IMR-90 (cell line): ENCODE results near the gene SPAG16. TPM values are rescaled to one million over a fixed set of nuclear protein-coding genes. Genes with fewer than 3 reads are reported as not detected.

Experiments used
- ATAC-seq: fragments of 200-7000 bp; cut with Tn5 transposase; 2 replicates; pipeline ENCODE4 v1.9.1; 2020; ENCODE audit warnings: low read depth, mild to moderate bottlenecking, moderate library complexity
- BruUV-seq: library from RNA; stranded (reverse); fragments of 400-500 nt; replicated peaks from 2 replicates; lab custom pipeline; 2021; lab: Mats Ljungman, UMichigan
- CTCF ChIA-PET: fragments of 300-600 bp; formaldehyde crosslinking; extraction: SDS; loops from one replicate; lab custom pipeline; 2021; ENCODE audit warnings: antibody characterized with exemption; lab: Yijun Ruan, JAX
- POLR2A ChIA-PET: fragments of 300-600 bp; sonication (Branson Sonifier 250); formaldehyde crosslinking; loops from one replicate; lab custom pipeline; 2022; ENCODE audit warnings: antibody characterized with exemption; ENCODE audit not compliant: unreplicated experiment; lab: Charles Lee
- DNase-seq: peaks from one replicate; pipeline ENCODE4 v3.0.0; 2013
- H2AFZ ChIP-seq: replicated peaks from 2 replicates; pipeline ENCODE3; 2013; ENCODE audit warnings: low read length, mild to moderate bottlenecking; ENCODE audit not compliant: poor library complexity
- H2AK5ac ChIP-seq: 2 replicates; pipeline ENCODE4 v1.6.1; 2013; ENCODE audit warnings: low read depth, low read length, inconsistent platforms
- H2AK9ac ChIP-seq: replicated peaks from 2 replicates; pipeline ENCODE3; 2013; ENCODE audit warnings: mild to moderate bottlenecking, low read depth, low read length, moderate library complexity; ENCODE audit not compliant: poor library complexity
- H2BK120ac ChIP-seq: 2 replicates; pipeline ENCODE4 v1.6.1; 2013; ENCODE audit warnings: low read depth, low read length, inconsistent platforms
- H2BK15ac ChIP-seq: 3 replicates; pipeline ENCODE4 v1.6.1; 2013; ENCODE audit warnings: low read depth, low read length, inconsistent platforms
- H2BK20ac ChIP-seq: 2 replicates; pipeline ENCODE4 v1.6.1; 2013; ENCODE audit warnings: low read depth, mild to moderate bottlenecking, inconsistent platforms, low read length, moderate library complexity
- H2BK5ac ChIP-seq: 2 replicates; pipeline ENCODE4 v1.6.1; 2013; ENCODE audit warnings: mild to moderate bottlenecking, low read depth, low read length, inconsistent platforms; ENCODE audit not compliant: poor library complexity, severe bottlenecking
- H3K14ac ChIP-seq: replicated peaks from 2 replicates; pipeline ENCODE4 v1.6.1; 2013; ENCODE audit warnings: low read depth, low read length, inconsistent platforms
- H3K18ac ChIP-seq: 2 replicates; pipeline ENCODE4 v1.6.1; 2013; ENCODE audit warnings: low read depth, low read length, control low read depth
- H3K23ac ChIP-seq: 2 replicates; pipeline ENCODE4 v1.6.1; 2013; ENCODE audit warnings: low read depth, low read length, inconsistent platforms
- H3K27ac ChIP-seq: 2 replicates; pipeline ENCODE4 v1.5.1; 2013; ENCODE audit warnings: mild to moderate bottlenecking, control low read depth, low read length; ENCODE audit not compliant: insufficient read depth
- H3K27me3 ChIP-seq: 2 replicates; pipeline ENCODE4 v1.6.1; 2013; ENCODE audit warnings: low read length; ENCODE audit not compliant: control insufficient read depth, insufficient read depth
- H3K36me3 ChIP-seq: 2 replicates; pipeline ENCODE4 v1.6.1; 2013; ENCODE audit warnings: low read length, mixed read lengths; ENCODE audit not compliant: control insufficient read depth, insufficient read depth
- H3K4ac ChIP-seq: 2 replicates; pipeline ENCODE4 v1.6.1; 2013; ENCODE audit warnings: low read depth, low read length, inconsistent platforms
- H3K4me1 ChIP-seq: 2 replicates; pipeline ENCODE4 v1.6.1; 2013; ENCODE audit warnings: low read length, mixed read lengths; ENCODE audit not compliant: control insufficient read depth, insufficient read depth
- H3K4me2 ChIP-seq: 2 replicates; pipeline ENCODE4 v1.6.1; 2013; ENCODE audit warnings: low read depth, mild to moderate bottlenecking, control low read depth, low read length, moderate library complexity
- H3K4me3 ChIP-seq: 2 replicates; pipeline ENCODE4 v1.5.1; 2013; ENCODE audit warnings: low read depth, mild to moderate bottlenecking, control low read depth, low read length, moderate library complexity; ENCODE audit not compliant: insufficient read depth
- H3K56ac ChIP-seq: 2 replicates; pipeline ENCODE4 v1.6.1; 2013; ENCODE audit warnings: low read length, inconsistent platforms; ENCODE audit not compliant: insufficient read depth; ENCODE audit errors: extremely low read depth
- H3K79me1 ChIP-seq, 2 experiments: 2 replicates each; pipeline ENCODE4 v1.6.1; 2013; ENCODE audit warnings: low read length in 2 of 2, inconsistent platforms in 1 of 2, low read depth in 1 of 2
- H3K9ac ChIP-seq: 2 replicates; pipeline ENCODE4 v1.6.1; 2013; ENCODE audit warnings: low read depth, low read length, control low read depth
- H3K9me1 ChIP-seq: 2 replicates; pipeline ENCODE4 v1.6.1; 2013; ENCODE audit warnings: low read length, inconsistent platforms; ENCODE audit not compliant: insufficient read depth
- H3K9me3 ChIP-seq: 2 replicates; pipeline ENCODE4 v1.6.1; 2013; ENCODE audit warnings: low read length; ENCODE audit not compliant: control insufficient read depth, insufficient read depth
- H4K20me1 ChIP-seq: 2 replicates; pipeline ENCODE4 v1.6.1; 2013; ENCODE audit warnings: low read length, inconsistent platforms; ENCODE audit not compliant: insufficient read depth
- H4K5ac ChIP-seq: 2 replicates; pipeline ENCODE4 v1.6.1; 2013; ENCODE audit warnings: mild to moderate bottlenecking, low read depth, low read length, control low read depth
- H4K8ac ChIP-seq, 2 experiments: 2 replicates each; pipeline ENCODE4 v1.6.1; 2013; ENCODE audit warnings: low read depth in 2 of 2, low read length in 2 of 2, control low read depth in 1 of 2, inconsistent platforms in 1 of 2
- H4K91ac ChIP-seq: 2 replicates; pipeline ENCODE4 v1.6.1; 2013; ENCODE audit warnings: low read depth, low read length, inconsistent platforms; ENCODE audit not compliant: insufficient read depth
- BHLHE40 ChIP-seq: fragments of 150-350 bp; IDR thresholded peaks from 2 replicates; pipeline ENCODE4 v1.6.1; 2016; ENCODE audit warnings: mild to moderate bottlenecking, low read depth, low read length
- CEBPB ChIP-seq: IDR thresholded peaks from 2 replicates; pipeline ENCODE4 v1.6.1; 2012; ENCODE audit warnings: low read depth, low read length, improper control_type of control experiment
- CHD1 ChIP-seq: IDR thresholded peaks from 2 replicates; pipeline ENCODE4 v1.6.1; 2012; ENCODE audit warnings: low read depth, low read length, improper control_type of control experiment
- FOS ChIP-seq: fragments of 150-350 bp; IDR thresholded peaks from 2 replicates; pipeline ENCODE4 v1.6.1; 2016; ENCODE audit warnings: low read depth, low read length
- MAFK ChIP-seq: IDR thresholded peaks from 2 replicates; pipeline ENCODE4 v1.6.1; 2012; ENCODE audit warnings: low read depth, low read length, improper control_type of control experiment
- MAZ ChIP-seq: IDR thresholded peaks from 2 replicates; pipeline ENCODE4 v1.6.1; 2012; ENCODE audit warnings: low read depth, mild to moderate bottlenecking, low read length, improper control_type of control experiment, moderate library complexity, borderline replicate concordance
- MXI1 ChIP-seq: IDR thresholded peaks from 2 replicates; pipeline ENCODE4 v1.6.1; 2012; ENCODE audit warnings: low read depth, mild to moderate bottlenecking, low read length, moderate library complexity, borderline replicate concordance
- NFE2L2 ChIP-seq: fragments of 150-350 bp; IDR thresholded peaks from 2 replicates; pipeline ENCODE4 v1.6.1; 2016; ENCODE audit warnings: low read depth, mild to moderate bottlenecking, low read length
- POLR2A ChIP-seq: IDR thresholded peaks from 2 replicates; pipeline ENCODE4 v1.6.1; 2012; ENCODE audit warnings: mild to moderate bottlenecking, low read depth, low read length
- RAD21 ChIP-seq: IDR thresholded peaks from 2 replicates; pipeline ENCODE4 v1.6.1; 2012; ENCODE audit warnings: low read length, improper control_type of control experiment
- RCOR1 ChIP-seq: IDR thresholded peaks from 2 replicates; pipeline ENCODE4 v1.6.1; 2012; ENCODE audit warnings: mild to moderate bottlenecking, low read length, improper control_type of control experiment; ENCODE audit not compliant: insufficient replicate concordance
- RFX5 ChIP-seq: IDR thresholded peaks from 2 replicates; pipeline ENCODE4 v1.8.0; 2012; ENCODE audit warnings: low read depth, mild to moderate bottlenecking, low read length, moderate library complexity
- SMC3 ChIP-seq: fragments of 150-350 bp; IDR thresholded peaks from 2 replicates; pipeline ENCODE4 v1.6.1; 2016; ENCODE audit warnings: low read depth, mild to moderate bottlenecking, antibody characterized with exemption, low read length, moderate library complexity
- WGBS, 2 experiments: methylation state at CpG; one replicate each; pipeline versions ENCODE4 v1.1.5 to v1.1.7; 2013; ENCODE audit warnings: missing lambda C conversion rate in 2 of 2; ENCODE audit not compliant: insufficient read length in 1 of 2; ENCODE audit errors: extremely low coverage in 2 of 2; 5-methylcytosine and 5-hydroxymethylcytosine counted together
- dilution Hi-C: fragments of 300-500 bp; cut with HindIII; formaldehyde crosslinking; loops from one replicate; pipeline ENCODE4 v1.14.3; 2018; ENCODE audit warnings: low sequenced_read_pairs; ENCODE audit not compliant: unreplicated experiment
- in situ Hi-C: fragments of 300-500 bp; cut with MboI; formaldehyde crosslinking; loops from 3 replicates; pipeline ENCODE4 v1.14.3; 2019; ENCODE audit warnings: low sequenced_read_pairs, inconsistent platforms, mixed read lengths
- intact Hi-C: fragments of 100-400 bp; cut with micrococcal nuclease; formaldehyde crosslinking; loops from 2 replicates; pipeline ENCODE4 v1.10.0; 2022
- polyA plus RNA-seq, 3 experiments: library from polyadenylated mRNA; depleted of rRNA; stranded (reverse); fragments of >200 nt; gene quantifications; 2 replicates each; pipeline ENCODE4 v1.2.3, GENCODE V29; 2012; ENCODE audit warnings: low replicate concordance in 1 of 3
- total RNA-seq: library from RNA; depleted of rRNA; stranded (reverse); fragments of >200 nt; gene quantifications from 2 replicates; pipeline ENCODE4 v1.2.3, GENCODE V29; 2012
- TF ChIP-seq, protein P1 (sequence below): conservative IDR thresholded peaks from 2 replicates; pipeline ENCODE4 v1.5.1; 2012; ENCODE audit warnings: mild to moderate bottlenecking, low read depth, low read length, improper control_type of control experiment
- TF ChIP-seq, protein P2 (sequence below): fragments of 150-350 bp; IDR thresholded peaks from 2 replicates; pipeline ENCODE4 v1.6.1; 2017; ENCODE audit warnings: mild to moderate bottlenecking, antibody characterized with exemption, low read length, low read depth
- TF ChIP-seq, protein P3 (sequence below): fragments of 150-350 bp; IDR thresholded peaks from 2 replicates; pipeline ENCODE4 v1.6.1; 2016; ENCODE audit warnings: low read depth, mild to moderate bottlenecking, low read length, moderate library complexity, borderline replicate concordance

SPAG16 gene
- total and polyA plus RNA-seq, 2 of the 4 experiments (the other 2 are of a cell fraction): 7.3 to 13.5 TPM

DNA sequence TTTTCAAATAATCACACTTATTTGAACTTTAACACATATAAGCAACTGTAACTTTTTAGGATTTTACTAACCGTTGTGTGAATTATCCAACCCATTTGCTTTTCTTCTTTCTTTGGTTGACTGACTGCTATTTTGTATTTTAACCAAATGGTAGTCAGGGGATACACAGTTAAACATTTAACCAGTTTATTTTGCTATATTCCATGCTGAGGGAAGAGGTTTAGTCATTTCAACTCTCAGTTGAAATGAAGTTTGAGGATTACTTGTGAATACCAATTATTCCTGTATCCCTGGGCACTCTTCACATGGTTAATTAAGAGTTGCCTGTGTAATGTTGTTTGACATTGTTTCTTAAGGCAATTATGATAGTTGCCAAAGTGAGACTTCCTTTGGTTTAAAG is 1.9 kb downstream of the SPAG16 start:
- DNase-seq (no peak), ATAC-seq (no peak)
- intact Hi-C loops (no loop called here), in situ Hi-C loops (no loop called here), dilution Hi-C loops (no loop called here)
- H2BK5ac ChIP-seq: no peak overlapping the region
- no peak overlapping the region for H4K91ac ChIP-seq
- no peak overlapping the region for H3K9ac ChIP-seq
- H2AK9ac ChIP-seq: no peak overlapping the region
- peaks cover 11 to 21% of the 10 kb centered on the region in 2 experiments for H3K79me1 ChIP-seq
- no peak overlapping the region for H4K8ac ChIP-seq
- no peak overlapping the region for H3K27ac ChIP-seq
- H2BK120ac ChIP-seq: no peak overlapping the region
- H4K5ac ChIP-seq: no peak overlapping the region
- TF ChIP-seq BHLHE40 (no peak), MAZ (no peak), POLR2A (no peak), RFX5 (no peak), CHD1 (no peak), SMC3 (no peak), MAFK (no peak), CEBPB (no peak), RCOR1 (no peak), NFE2L2 (no peak), MXI1 (no peak), FOS (no peak), RAD21 (no peak)
- TF ChIP-seq, protein P1, sequence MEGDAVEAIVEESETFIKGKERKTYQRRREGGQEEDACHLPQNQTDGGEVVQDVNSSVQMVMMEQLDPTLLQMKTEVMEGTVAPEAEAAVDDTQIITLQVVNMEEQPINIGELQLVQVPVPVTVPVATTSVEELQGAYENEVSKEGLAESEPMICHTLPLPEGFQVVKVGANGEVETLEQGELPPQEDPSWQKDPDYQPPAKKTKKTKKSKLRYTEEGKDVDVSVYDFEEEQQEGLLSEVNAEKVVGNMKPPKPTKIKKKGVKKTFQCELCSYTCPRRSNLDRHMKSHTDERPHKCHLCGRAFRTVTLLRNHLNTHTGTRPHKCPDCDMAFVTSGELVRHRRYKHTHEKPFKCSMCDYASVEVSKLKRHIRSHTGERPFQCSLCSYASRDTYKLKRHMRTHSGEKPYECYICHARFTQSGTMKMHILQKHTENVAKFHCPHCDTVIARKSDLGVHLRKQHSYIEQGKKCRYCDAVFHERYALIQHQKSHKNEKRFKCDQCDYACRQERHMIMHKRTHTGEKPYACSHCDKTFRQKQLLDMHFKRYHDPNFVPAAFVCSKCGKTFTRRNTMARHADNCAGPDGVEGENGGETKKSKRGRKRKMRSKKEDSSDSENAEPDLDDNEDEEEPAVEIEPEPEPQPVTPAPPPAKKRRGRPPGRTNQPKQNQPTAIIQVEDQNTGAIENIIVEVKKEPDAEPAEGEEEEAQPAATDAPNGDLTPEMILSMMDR: no peak
- TF ChIP-seq, protein P2, sequence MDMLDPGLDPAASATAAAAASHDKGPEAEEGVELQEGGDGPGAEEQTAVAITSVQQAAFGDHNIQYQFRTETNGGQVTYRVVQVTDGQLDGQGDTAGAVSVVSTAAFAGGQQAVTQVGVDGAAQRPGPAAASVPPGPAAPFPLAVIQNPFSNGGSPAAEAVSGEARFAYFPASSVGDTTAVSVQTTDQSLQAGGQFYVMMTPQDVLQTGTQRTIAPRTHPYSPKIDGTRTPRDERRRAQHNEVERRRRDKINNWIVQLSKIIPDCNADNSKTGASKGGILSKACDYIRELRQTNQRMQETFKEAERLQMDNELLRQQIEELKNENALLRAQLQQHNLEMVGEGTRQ: no peak
- TF ChIP-seq, protein P3, sequence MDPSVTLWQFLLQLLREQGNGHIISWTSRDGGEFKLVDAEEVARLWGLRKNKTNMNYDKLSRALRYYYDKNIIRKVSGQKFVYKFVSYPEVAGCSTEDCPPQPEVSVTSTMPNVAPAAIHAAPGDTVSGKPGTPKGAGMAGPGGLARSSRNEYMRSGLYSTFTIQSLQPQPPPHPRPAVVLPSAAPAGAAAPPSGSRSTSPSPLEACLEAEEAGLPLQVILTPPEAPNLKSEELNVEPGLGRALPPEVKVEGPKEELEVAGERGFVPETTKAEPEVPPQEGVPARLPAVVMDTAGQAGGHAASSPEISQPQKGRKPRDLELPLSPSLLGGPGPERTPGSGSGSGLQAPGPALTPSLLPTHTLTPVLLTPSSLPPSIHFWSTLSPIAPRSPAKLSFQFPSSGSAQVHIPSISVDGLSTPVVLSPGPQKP: no peak
- no peak overlapping the region for H3K4me2 ChIP-seq
- H2BK15ac ChIP-seq: no peak overlapping the region
- no peaks in the 10 kb centered on the region for H3K4me1 ChIP-seq
- H3K56ac ChIP-seq: no peak overlapping the region
- no peaks in the 10 kb centered on the region for H3K27me3 ChIP-seq
- ChIA-PET CTCF (no interaction called here), POLR2A (no interaction called here)
- H3K36me3 ChIP-seq: 0 out of 2 replicates have a peak, but pooled peaks cover 1% of the 10 kb centered on the region
- no peaks in the 10 kb centered on the region for H3K9me1 ChIP-seq
- H2AFZ ChIP-seq: no peak overlapping the region
- no CpG with 5 or more reads among the region's 1 CpG for WGBS, 2 experiments
- no peaks in the 10 kb centered on the region for H3K9me3 ChIP-seq
- no peak overlapping the region for H3K4me3 ChIP-seq
- no peak overlapping the region for H3K14ac ChIP-seq
- H2AK5ac ChIP-seq: no peak overlapping the region
- no peak overlapping the region for H3K23ac ChIP-seq
- no peaks in the 10 kb centered on the region for H4K20me1 ChIP-seq
- H3K4ac ChIP-seq: no peak overlapping the region
- no TSS peak for BruUV-seq
- H3K18ac ChIP-seq: no peak overlapping the region
- H2BK20ac ChIP-seq: no peak overlapping the region
